ENCODE results near the gene DPP10.
"Not testable (repeated sequence)": the region's sequence is repeated elsewhere in the genome, so short reads cannot be mapped to it uniquely, and the experiment has no call there.

DPP10 gene

GRCh38 chr2:114728372-114728771, 285.9 kb downstream of the DPP10 start:
- H3K4me1 ChIP-seq (ENCODE audit: control insufficient read depth in 1 of 2, insufficient read depth in 1 of 2, low read depth in 1 of 2, low read length in 1 of 2), result no peaks in the 10 kb centered on the region
- H3K9me3 ChIP-seq, result no peaks in the 10 kb centered on the region
- H3K27ac ChIP-seq, result no peak overlapping the region
- no peak for TF ChIP-seq CTCF (IDR thresholded peaks at IDR 0.05)
- H3K27me3 ChIP-seq, result no peaks in the 10 kb centered on the region
- H3K4me3 ChIP-seq (ENCODE audit: low read depth in 1 of 2, low read length in 1 of 2), result no peak overlapping the region
- no peaks in the 10 kb centered on the region for H3K36me3 ChIP-seq

GRCh38 chr2:114729026-114729425, 286.6 kb downstream of the DPP10 start:
- H3K4me3 ChIP-seq (ENCODE audit: low read depth in 1 of 2, low read length in 1 of 2), result no peak overlapping the region
- H3K27me3 ChIP-seq, result no peaks in the 10 kb centered on the region
- no peaks in the 10 kb centered on the region for H3K36me3 ChIP-seq
- no peak for TF ChIP-seq CTCF (IDR thresholded peaks at IDR 0.05)
- H3K27ac ChIP-seq, result no peak overlapping the region
- no peaks in the 10 kb centered on the region for H3K4me1 ChIP-seq (ENCODE audit: control insufficient read depth in 1 of 2, insufficient read depth in 1 of 2, low read depth in 1 of 2, low read length in 1 of 2)
- no peaks in the 10 kb centered on the region for H3K9me3 ChIP-seq

GRCh38 chr2:114735126-114735525, 292.7 kb downstream of the DPP10 start:
- Histone ChIP-seq H3K27ac (no peak overlapping the region), H3K27me3 (no peaks in the 10 kb centered on the region), H3K4me1 (ENCODE audit: control insufficient read depth in 1 of 2, insufficient read depth in 1 of 2, low read depth in 1 of 2, low read length in 1 of 2) (no peaks in the 10 kb centered on the region), H3K4me3 (ENCODE audit: low read depth in 1 of 2, low read length in 1 of 2) (no peak overlapping the region), H3K9me3 (no peaks in the 10 kb centered on the region), H3K36me3 (no peaks in the 10 kb centered on the region)
- TF ChIP-seq CTCF (IDR thresholded peaks at IDR 0.05), result no peak

- no peak overlapping the region for H3K4me3 ChIP-seq (ENCODE audit: low read depth in 1 of 2, low read length in 1 of 2)
- H3K36me3 ChIP-seq, result no peaks in the 10 kb centered on the region
- H3K27ac ChIP-seq, result no peak overlapping the region
- no peaks in the 10 kb centered on the region for H3K9me3 ChIP-seq
- no peaks in the 10 kb centered on the region for H3K27me3 ChIP-seq
- no peaks in the 10 kb centered on the region for H3K4me1 ChIP-seq (ENCODE audit: control insufficient read depth in 1 of 2, insufficient read depth in 1 of 2, low read depth in 1 of 2, low read length in 1 of 2)
- TF ChIP-seq CTCF (IDR thresholded peaks at IDR 0.05), result no peak
These were observed 299.8 kb downstream of the DPP10 start for GRCh38 chr2:114742245-114742644.

GRCh38 chr2:114745700-114746099, 303.3 kb downstream of the DPP10 start:
- Histone ChIP-seq H3K27me3 (no peaks in the 10 kb centered on the region), H3K4me1 (ENCODE audit: control insufficient read depth in 1 of 2, insufficient read depth in 1 of 2, low read depth in 1 of 2, low read length in 1 of 2) (no peaks in the 10 kb centered on the region), H3K36me3 (no peaks in the 10 kb centered on the region), H3K4me3 (ENCODE audit: low read depth in 1 of 2, low read length in 1 of 2) (no peak overlapping the region), H3K9me3 (no peaks in the 10 kb centered on the region), H3K27ac (no peak overlapping the region)
- no peak for TF ChIP-seq CTCF (IDR thresholded peaks at IDR 0.05)

GRCh38 chr2:114748175-114748574, 305.7 kb downstream of the DPP10 start:
- H3K27ac ChIP-seq, H3K36me3 ChIP-seq: not testable (repeated sequence)

More at GRCh38 chr2:114748175-114748574, 305.7 kb downstream of the DPP10 start:
- not testable (repeated sequence) for H3K9me3 ChIP-seq; H3K27me3 ChIP-seq; H3K4me1 ChIP-seq (ENCODE audit: control insufficient read depth in 1 of 2, insufficient read depth in 1 of 2, low read depth in 1 of 2, low read length in 1 of 2); H3K4me3 ChIP-seq (ENCODE audit: low read depth in 1 of 2, low read length in 1 of 2)

All from neutrophil (primary cell).